Suprapubic skin (tissue), 4 donors: ENCODE measurements around the gene KDSR. TPM values are rescaled to one million over a fixed set of nuclear protein-coding genes. Genes with fewer than 3 reads are reported as not detected.

ENCODE experiments used
- DNase-seq, 2 donors: peaks; one replicate each; pipeline ENCODE4 v3.0.0-alpha.2; 2019; ENCODE audit warnings: low spot score in 2 of 2
- H3K27ac ChIP-seq: fragments of 200-600 bp; sonication (generic); one replicate; pipeline ENCODE4 v1.5.1; 2019
- H3K27me3 ChIP-seq: fragments of 200-600 bp; sonication (generic); one replicate; pipeline ENCODE4 v1.5.1; 2019
- H3K36me3 ChIP-seq: fragments of 200-600 bp; sonication (generic); one replicate; pipeline ENCODE4 v1.5.1; 2019
- H3K4me1 ChIP-seq: fragments of 200-600 bp; sonication (generic); one replicate; pipeline ENCODE4 v1.5.1; 2019
- H3K4me3 ChIP-seq: fragments of 200-600 bp; sonication (generic); one replicate; pipeline ENCODE4 v1.5.1; 2019; ENCODE audit warnings: mild to moderate bottlenecking
- H3K9me3 ChIP-seq: fragments of 200-600 bp; sonication (generic); one replicate; pipeline ENCODE4 v1.5.1; 2019
- EP300 ChIP-seq: sonication (generic); formaldehyde crosslinking; IDR thresholded peaks from one replicate; pipeline ENCODE4 v1.6.1; 2017; ENCODE audit warnings: antibody characterized with exemption
- POLR2A ChIP-seq, 2 donors: fragments of 450-650 bp; IDR thresholded peaks; one replicate each; pipeline ENCODE4 v1.6.1; 2017; ENCODE audit warnings: antibody characterized with exemption in 2 of 2, mild to moderate bottlenecking in 2 of 2, moderate library complexity in 2 of 2
- POLR2AphosphoS5 ChIP-seq, 3 donors: sonication (generic); formaldehyde crosslinking; IDR thresholded peaks; one replicate each; pipeline ENCODE4 v1.6.1; 2017; ENCODE audit warnings: antibody characterized with exemption in 3 of 3
- WGBS: methylation state at CpG from one replicate; pipeline ENCODE4 v1.1.5; 2018; 5-methylcytosine and 5-hydroxymethylcytosine counted together
- total RNA-seq, 4 donors: library from RNA; depleted of rRNA; stranded (reverse); fragments of >200 nt; gene quantifications; one replicate each; pipeline ENCODE4 v1.1.0, GENCODE V29; 2016
- TF ChIP-seq, protein P1 (sequence below), 2 donors: fragments of 200-600 bp in 1 of 2; fragments of 450-650 bp in 1 of 2; sonication (generic) in 1 of 2; IDR thresholded peaks; one replicate each; pipeline ENCODE4 v1.5.1; 2016 to 2019; ENCODE audit warnings: antibody characterized with exemption in 2 of 2, mild to moderate bottlenecking in 1 of 2, moderate library complexity in 1 of 2

The KDSR gene
- total RNA-seq, 4 donors from 2014 or later: 65.4 to 115 (median 79.7) TPM

DNA sequence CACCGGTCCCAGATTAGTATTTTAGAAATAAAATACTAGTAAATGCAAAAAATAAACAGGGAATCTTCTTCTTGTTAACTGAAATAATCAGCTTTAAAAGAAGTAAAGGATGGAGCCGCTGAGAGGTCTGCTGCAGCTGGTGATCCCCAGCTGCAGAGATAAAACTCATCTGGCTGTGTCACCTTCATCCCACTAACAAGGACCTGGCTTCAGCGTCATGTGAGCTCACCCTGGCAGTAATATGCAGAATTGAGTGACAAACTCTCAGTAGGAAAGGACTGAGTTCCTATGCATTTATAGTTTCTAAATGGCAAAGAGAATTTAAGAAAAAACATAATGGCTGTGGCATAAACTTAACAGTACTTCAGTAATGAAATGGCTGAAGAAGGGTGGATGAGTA lies 27.9 kb upstream of the KDSR start:
- peaks cover 95% of the 10 kb centered on the region for H3K36me3 ChIP-seq
- H3K27ac ChIP-seq: no peak overlapping the region
- TF ChIP-seq POLR2A (IDR thresholded peaks at IDR 0.05): no peak
- no peak for DNase-seq
- H3K4me3 ChIP-seq: no peak overlapping the region
- no peaks in the 10 kb centered on the region for H3K9me3 ChIP-seq
- no peaks in the 10 kb centered on the region for H3K4me1 ChIP-seq
- WGBS: 96% methylated on average over 3 of the region's 3 CpGs
- H3K27me3 ChIP-seq: no peaks in the 10 kb centered on the region

DNA sequence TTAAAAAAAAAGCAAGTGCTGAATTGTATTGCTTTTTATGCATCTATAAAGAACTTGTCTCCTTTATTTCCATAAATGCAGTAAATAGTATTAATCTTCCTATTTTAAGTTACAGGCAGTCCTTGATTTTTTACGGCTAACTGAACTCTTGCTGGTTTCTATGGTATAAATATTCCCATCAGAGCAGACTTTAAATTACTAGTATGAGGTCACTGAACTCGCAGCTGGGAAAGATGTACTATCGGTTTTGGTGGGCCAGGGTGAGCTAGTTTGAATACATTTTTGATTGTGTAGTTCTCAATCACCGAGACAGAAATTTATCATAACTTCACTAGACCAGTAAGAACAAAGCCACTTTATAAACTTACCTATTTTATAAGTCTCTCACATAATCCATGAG lies 20.9 kb upstream of the KDSR start:
- Histone ChIP-seq H3K4me1 (no peaks in the 10 kb centered on the region), H3K27ac (no peak overlapping the region), H3K27me3 (no peaks in the 10 kb centered on the region), H3K9me3 (no peaks in the 10 kb centered on the region), H3K4me3 (no peak overlapping the region), H3K36me3 (peaks cover 52% of the 10 kb centered on the region)
- DNase-seq: no peak
- TF ChIP-seq EP300 (no peak), POLR2AphosphoS5 (IDR thresholded peaks at IDR 0.05) (no peak), POLR2A (IDR thresholded peaks at IDR 0.05) (no peak)
- TF ChIP-seq, protein P1, sequence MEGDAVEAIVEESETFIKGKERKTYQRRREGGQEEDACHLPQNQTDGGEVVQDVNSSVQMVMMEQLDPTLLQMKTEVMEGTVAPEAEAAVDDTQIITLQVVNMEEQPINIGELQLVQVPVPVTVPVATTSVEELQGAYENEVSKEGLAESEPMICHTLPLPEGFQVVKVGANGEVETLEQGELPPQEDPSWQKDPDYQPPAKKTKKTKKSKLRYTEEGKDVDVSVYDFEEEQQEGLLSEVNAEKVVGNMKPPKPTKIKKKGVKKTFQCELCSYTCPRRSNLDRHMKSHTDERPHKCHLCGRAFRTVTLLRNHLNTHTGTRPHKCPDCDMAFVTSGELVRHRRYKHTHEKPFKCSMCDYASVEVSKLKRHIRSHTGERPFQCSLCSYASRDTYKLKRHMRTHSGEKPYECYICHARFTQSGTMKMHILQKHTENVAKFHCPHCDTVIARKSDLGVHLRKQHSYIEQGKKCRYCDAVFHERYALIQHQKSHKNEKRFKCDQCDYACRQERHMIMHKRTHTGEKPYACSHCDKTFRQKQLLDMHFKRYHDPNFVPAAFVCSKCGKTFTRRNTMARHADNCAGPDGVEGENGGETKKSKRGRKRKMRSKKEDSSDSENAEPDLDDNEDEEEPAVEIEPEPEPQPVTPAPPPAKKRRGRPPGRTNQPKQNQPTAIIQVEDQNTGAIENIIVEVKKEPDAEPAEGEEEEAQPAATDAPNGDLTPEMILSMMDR (IDR thresholded peaks at IDR 0.05): no peak
- WGBS: 90% methylated on average over 4 of the region's 4 CpGs

DNA sequence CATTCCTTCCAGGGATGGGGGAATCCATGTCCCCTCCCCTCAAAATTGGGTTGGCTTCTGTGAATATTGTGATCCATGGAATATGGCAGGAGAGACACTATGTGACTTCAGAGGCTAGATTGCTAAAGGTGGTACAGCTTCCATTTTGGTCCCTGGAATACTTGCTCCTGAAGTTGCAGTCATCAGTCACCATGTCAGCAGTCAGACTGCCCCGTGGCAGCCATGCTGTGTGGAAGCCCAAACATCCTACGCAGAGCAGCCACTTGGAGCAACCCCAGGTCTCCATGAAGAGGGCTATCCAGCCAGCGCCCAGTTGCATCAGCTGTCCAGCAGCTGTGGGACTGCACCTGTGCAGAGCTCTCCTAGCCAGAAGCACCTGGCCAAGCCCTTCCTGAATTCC lies 15.8 kb upstream of the KDSR start:
- no peak for DNase-seq
- Histone ChIP-seq H3K9me3 (no peaks in the 10 kb centered on the region), H3K27ac (no peak overlapping the region), H3K4me1 (no peaks in the 10 kb centered on the region), H3K4me3 (no peak overlapping the region), H3K36me3 (peaks cover 6% of the 10 kb centered on the region), H3K27me3 (no peaks in the 10 kb centered on the region)
- WGBS: 96% methylated on average over 3 of the region's 3 CpGs
- TF ChIP-seq, protein P1 (IDR thresholded peaks at IDR 0.05): no peak
- TF ChIP-seq POLR2A (IDR thresholded peaks at IDR 0.05) (no peak), POLR2AphosphoS5 (IDR thresholded peaks at IDR 0.05) (no peak)

DNA sequence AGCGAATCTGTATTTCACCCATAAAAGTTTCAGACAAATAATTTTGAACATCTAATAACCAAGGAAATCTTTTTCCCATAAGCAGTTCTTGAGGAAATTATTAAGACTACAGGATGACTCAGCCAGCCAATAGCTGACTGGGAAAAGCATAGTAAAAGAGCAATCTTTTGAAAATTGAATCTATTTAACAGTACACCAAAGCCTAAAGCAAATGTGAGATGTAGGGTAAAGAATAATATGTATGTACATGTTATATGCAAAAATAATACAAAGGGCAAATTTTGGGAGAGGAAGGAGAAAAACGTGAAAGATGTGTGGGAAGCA lies 12.6 kb upstream of the KDSR start:
- no peak overlapping the region for H3K4me3 ChIP-seq
- H3K4me1 ChIP-seq: no peaks in the 10 kb centered on the region
- H3K27me3 ChIP-seq: no peaks in the 10 kb centered on the region
- no peak for DNase-seq
- H3K27ac ChIP-seq: no peak overlapping the region
- WGBS: 51% methylated on average over 2 of the region's 2 CpGs
- H3K9me3 ChIP-seq: no peaks in the 10 kb centered on the region
- no peaks in the 10 kb centered on the region for H3K36me3 ChIP-seq
- no peak for TF ChIP-seq POLR2A (IDR thresholded peaks at IDR 0.05)
- no peak for TF ChIP-seq POLR2AphosphoS5 (IDR thresholded peaks at IDR 0.05)
- no peak for TF ChIP-seq EP300

DNA sequence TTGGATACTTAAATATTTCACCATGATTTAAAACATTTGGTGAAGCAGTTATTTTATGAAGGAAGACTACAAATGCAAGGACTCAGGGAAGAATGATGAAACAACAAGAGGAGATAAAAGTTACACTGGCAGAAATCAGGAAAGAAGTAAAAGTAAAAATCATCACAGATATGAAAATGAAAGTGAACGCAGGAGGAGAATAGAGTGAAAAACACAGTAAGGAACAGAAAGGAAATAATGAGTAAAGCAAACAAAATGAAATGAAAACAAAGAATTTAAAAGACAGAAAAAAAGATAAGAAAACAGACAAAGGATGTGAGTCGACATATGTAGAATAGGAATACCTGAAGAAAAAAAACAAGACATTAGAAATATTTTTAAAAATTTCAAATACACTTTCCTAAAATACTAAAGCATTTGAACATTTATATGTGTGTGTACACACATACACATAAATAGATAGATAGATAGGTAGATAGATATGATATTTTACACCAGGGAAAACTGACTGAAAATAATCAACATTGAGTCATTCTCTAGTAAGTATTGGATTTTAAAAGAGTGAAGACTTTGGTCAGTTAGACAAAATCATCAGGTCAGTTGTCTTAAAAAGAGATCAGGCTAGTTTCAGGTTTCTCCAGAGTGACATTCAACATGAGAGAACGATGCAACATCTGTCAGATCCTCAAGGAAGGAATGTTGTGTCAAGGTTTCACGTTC lies 12.1 kb upstream of the KDSR start:
- TF ChIP-seq, protein P1 (IDR thresholded peaks at IDR 0.05): no peak
- TF ChIP-seq POLR2AphosphoS5 (IDR thresholded peaks at IDR 0.05) (no peak), EP300 (no peak), POLR2A (IDR thresholded peaks at IDR 0.05) (no peak)
- Histone ChIP-seq H3K4me3 (no peak overlapping the region), H3K9me3 (no peaks in the 10 kb centered on the region), H3K36me3 (no peaks in the 10 kb centered on the region), H3K27me3 (no peaks in the 10 kb centered on the region), H3K27ac (no peak overlapping the region), H3K4me1 (no peaks in the 10 kb centered on the region)
- WGBS: 66% methylated on average over 4 of the region's 4 CpGs
- DNase-seq: no peak

DNA sequence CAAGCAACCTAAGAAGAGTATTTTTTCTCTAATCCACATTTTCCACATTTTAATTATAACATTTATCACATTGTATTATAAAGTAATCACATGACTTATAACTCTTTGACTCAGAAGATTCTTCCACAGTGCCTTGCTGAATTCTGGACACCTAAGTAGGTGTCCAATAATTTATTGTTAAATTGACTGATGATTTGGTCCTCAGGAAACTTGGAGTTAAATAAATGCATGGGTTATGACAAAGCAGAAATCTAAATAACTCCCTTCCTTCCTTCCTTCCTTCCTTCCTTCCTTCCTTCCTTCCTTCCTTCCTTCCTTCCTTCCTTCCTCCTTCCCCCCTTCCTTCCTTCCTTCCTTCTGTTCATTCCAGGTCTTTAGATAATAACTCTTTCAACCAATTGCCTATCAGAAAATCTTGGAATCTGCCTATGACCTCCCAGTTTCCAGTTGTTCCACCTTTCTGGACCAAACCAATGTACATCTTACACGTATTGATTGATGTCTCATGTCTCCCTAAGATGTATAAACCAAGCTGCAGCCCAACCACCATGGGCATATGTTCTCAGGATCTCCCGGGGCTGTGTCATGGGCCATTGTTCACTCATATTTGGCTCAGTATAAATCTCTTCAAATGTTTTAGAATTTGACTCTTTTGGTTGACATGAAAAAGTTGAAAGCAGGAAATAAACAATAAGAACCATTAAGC lies 10.4 kb upstream of the KDSR start:
- Histone ChIP-seq H3K27me3 (no peaks in the 10 kb centered on the region), H3K27ac (no peak overlapping the region), H3K4me1 (no peaks in the 10 kb centered on the region), H3K36me3 (no peaks in the 10 kb centered on the region), H3K9me3 (no peaks in the 10 kb centered on the region), H3K4me3 (no peak overlapping the region)
- TF ChIP-seq, protein P1 (IDR thresholded peaks at IDR 0.05): no peak
- no peak for TF ChIP-seq POLR2AphosphoS5 (IDR thresholded peaks at IDR 0.05)
- TF ChIP-seq EP300: no peak
- TF ChIP-seq POLR2A (IDR thresholded peaks at IDR 0.05): no peak
- 73% methylated on average over 2 of the region's 2 CpGs for WGBS
- DNase-seq: no peak
